BLaER1 treated with 17β-estradiol and CSF1 and Interleukin-3, amounts not matched to agents 10 nM and 100 nM (cell line): ENCODE results near the gene TMPRSS6.
A peak's percentile ranks its signal among the peaks of the same experiment; 100 is the strongest.

Experiments
- H3K27ac ChIP-seq, 11 experiments: shearing (Covaris generic); formaldehyde crosslinking; 2 replicates each; pipeline ENCODE4 v1.8.1; 2022
- H3K27me3 ChIP-seq, 11 experiments: shearing (Covaris generic); formaldehyde crosslinking; 2 replicates each; pipeline ENCODE4 v1.8.1; 2022
- H3K36me3 ChIP-seq, 11 experiments: shearing (Covaris generic); formaldehyde crosslinking; 2 replicates each; pipeline ENCODE4 v1.8.1; 2022
- H3K4me1 ChIP-seq, 10 experiments: shearing (Covaris generic); formaldehyde crosslinking; 2 replicates each; pipeline ENCODE4 v1.8.1; 2022
- H3K4me2 ChIP-seq, 11 experiments: shearing (Covaris generic); formaldehyde crosslinking; 2 replicates each; pipeline ENCODE4 v1.8.1; 2022
- H3K4me3 ChIP-seq, 10 experiments: shearing (Covaris generic); formaldehyde crosslinking; 2 replicates each; pipeline ENCODE4 v1.8.1; 2022
- H3K9ac ChIP-seq, 11 experiments: shearing (Covaris generic); formaldehyde crosslinking; 2 replicates each; pipeline ENCODE4 v1.8.1; 2022
- H3K9me3 ChIP-seq, 11 experiments: shearing (Covaris generic); formaldehyde crosslinking; replicated peaks in 1 of 11; 2 replicates each; pipeline ENCODE4 v1.8.1; 2022
- H4K20me1 ChIP-seq, 11 experiments: shearing (Covaris generic); formaldehyde crosslinking; 2 replicates each; pipeline ENCODE4 v1.8.1; 2022
- Cebpa-rat ChIP-seq, 11 experiments: shearing (Covaris generic); IDR thresholded peaks; 2 replicates each; pipeline ENCODE4 v1.8.1; 2022

TMPRSS6 gene

GRCh38 chr22:37044634-37045625 is 64.6 kb downstream of the TMPRSS6 start:
- H3K27ac ChIP-seq, result no peak overlapping the region; a peak in 1 of 22 replicates
- peak overlapping the region; percentile 42 to 87 (median 65) for H3K4me2 ChIP-seq
- H3K36me3 ChIP-seq, result no peaks in the 10 kb centered on the region
- no peaks in the 10 kb centered on the region for H4K20me1 ChIP-seq
- H3K4me1 ChIP-seq, result peaks cover 46 to 64% (median 57%) of the 10 kb centered on the region in 10 experiments
- no peak for TF ChIP-seq Cebpa-rat (IDR thresholded peaks at IDR 0.05)
- no peaks in the 10 kb centered on the region for H3K9me3 ChIP-seq
- no peaks in the 10 kb centered on the region for H3K27me3 ChIP-seq
- no peak overlapping the region for H3K4me3 ChIP-seq
- 0 out of 22 replicates have a peak overlapping the region, but pooled peaks of 1 of the 11 experiments have one; percentile 6 for H3K9ac ChIP-seq

GRCh38 chr22:37043828-37044538 is 65.5 kb downstream of the TMPRSS6 start:
- no peak for TF ChIP-seq Cebpa-rat (IDR thresholded peaks at IDR 0.05)
- no peak overlapping the region for H3K4me3 ChIP-seq
- H3K36me3 ChIP-seq, result no peaks in the 10 kb centered on the region
- H3K27ac ChIP-seq, result no peak overlapping the region
- H3K9ac ChIP-seq, result no peak overlapping the region
- H3K27me3 ChIP-seq, result no peaks in the 10 kb centered on the region
- H3K9me3 ChIP-seq, result no peaks in the 10 kb centered on the region
- H3K4me1 ChIP-seq, result peaks cover 45 to 64% (median 56%) of the 10 kb centered on the region in 10 experiments
- H3K4me2 ChIP-seq, result peak overlapping the region; percentile 30 to 87 (median 65)
- H4K20me1 ChIP-seq, result no peaks in the 10 kb centered on the region

- no peaks in the 10 kb centered on the region for H4K20me1 ChIP-seq
- H3K9me3 ChIP-seq, result no peaks in the 10 kb centered on the region
- no peak overlapping the region for H3K4me3 ChIP-seq
- TF ChIP-seq Cebpa-rat (IDR thresholded peaks at IDR 0.05), result no peak
- H3K9ac ChIP-seq, result no peak overlapping the region
- no peaks in the 10 kb centered on the region for H3K36me3 ChIP-seq
- peaks cover 45 to 64% (median 56%) of the 10 kb centered on the region in 10 experiments for H3K4me1 ChIP-seq
- no peaks in the 10 kb centered on the region for H3K27me3 ChIP-seq
- H3K4me2 ChIP-seq, result peak overlapping the region in 10 of 11 experiments; percentile 30 to 87 (median 66); a peak in 18 of 22 replicates
- no peak overlapping the region for H3K27ac ChIP-seq
These were observed 66.2 kb downstream of the TMPRSS6 start for GRCh38 chr22:37043209-37043827.

GRCh38 chr22:37039466-37039865 is 70.0 kb downstream of the TMPRSS6 start:
- Histone ChIP-seq H3K36me3 (no peaks in the 10 kb centered on the region), H4K20me1 (no peaks in the 10 kb centered on the region; a peak in 1 of 22 replicates), H3K27me3 (no peaks in the 10 kb centered on the region), H3K9ac (no peak overlapping the region), H3K4me1 (peaks cover 15 to 30% (median 25%) of the 10 kb centered on the region in 10 experiments), H3K4me2 (no peak overlapping the region), H3K9me3 (no peaks in the 10 kb centered on the region), H3K4me3 (no peak overlapping the region), H3K27ac (no peak overlapping the region)
- TF ChIP-seq Cebpa-rat (IDR thresholded peaks at IDR 0.05), result no peak

GRCh38 chr22:37037669-37038068 is 71.8 kb downstream of the TMPRSS6 start:
- Histone ChIP-seq H3K27ac (no peak overlapping the region), H3K4me1 (peaks cover 0 to 26% (median 15%) of the 10 kb centered on the region in 10 experiments; a peak in 13 of 20 replicates), H3K36me3 (no peaks in the 10 kb centered on the region; a peak in 1 of 22 replicates), H3K9ac (no peak overlapping the region), H3K27me3 (no peaks in the 10 kb centered on the region), H3K4me2 (no peak overlapping the region), H3K9me3 (no peaks in the 10 kb centered on the region), H4K20me1 (no peaks in the 10 kb centered on the region; a peak in 1 of 22 replicates), H3K4me3 (no peak overlapping the region)
- no peak for TF ChIP-seq Cebpa-rat (IDR thresholded peaks at IDR 0.05)

GRCh38 chr22:37036655-37037377 is 72.7 kb downstream of the TMPRSS6 start:
- H3K4me2 ChIP-seq, result no peak overlapping the region
- no peak overlapping the region for H3K4me3 ChIP-seq
- no peak overlapping the region for H3K27ac ChIP-seq
- H3K9me3 ChIP-seq, result no peaks in the 10 kb centered on the region
- H3K9ac ChIP-seq, result no peak overlapping the region
- H3K27me3 ChIP-seq, result no peaks in the 10 kb centered on the region
- peaks cover 0 to 34% (median 18%) of the 10 kb centered on the region in 10 experiments; a peak in 13 of 20 replicates for H3K4me1 ChIP-seq
- no peaks in the 10 kb centered on the region; a peak in 1 of 22 replicates for H3K36me3 ChIP-seq
- TF ChIP-seq Cebpa-rat (IDR thresholded peaks at IDR 0.05), result no peak
- H4K20me1 ChIP-seq, result no peaks in the 10 kb centered on the region; a peak in 1 of 22 replicates

- Histone ChIP-seq H3K27me3 (no peaks in the 10 kb centered on the region), H3K9ac (no peak overlapping the region), H3K27ac (peak overlapping the region in 4 of 11 experiments; percentile 3 to 13 (median 8); a peak in 3 of 22 replicates), H3K4me2 (no peak overlapping the region), H4K20me1 (peaks cover 0 to 22% (median 5%) of the 10 kb centered on the region in 11 experiments; a peak in 11 of 22 replicates), H3K36me3 (peaks cover 13 to 26% (median 21%) of the 10 kb centered on the region in 11 experiments), H3K4me1 (peaks cover 0 to 35% (median 8%) of the 10 kb centered on the region in 10 experiments; a peak in 10 of 20 replicates), H3K9me3 (no peaks in the 10 kb centered on the region), H3K4me3 (no peak overlapping the region)
- TF ChIP-seq Cebpa-rat (IDR thresholded peaks at IDR 0.05), result no peak
These were observed 75.7 kb downstream of the TMPRSS6 start for GRCh38 chr22:37033605-37034430.
